Liver (tissue), 9 donors: ENCODE results near the gene DNPEP. TPM values are rescaled to one million over a fixed set of nuclear protein-coding genes. Genes with fewer than 3 reads are reported as not detected.

Experiments used
- DNase-seq: peaks from one replicate; pipeline ENCODE4 v3.0.0-alpha.2; 2017; ENCODE audit warnings: low spot score
- H3K27ac ChIP-seq, 2 donors: one replicate each; pipeline ENCODE4 v1.7.0; 2013; ENCODE audit warnings: inconsistent platforms in 2 of 2, low read length in 2 of 2, control low read depth in 1 of 2, low read depth in 1 of 2, mild to moderate bottlenecking in 1 of 2
- H3K27me3 ChIP-seq, 4 donors: one replicate each; pipeline versions ENCODE4 v1.6.1 to v1.7.0; 2013; ENCODE audit warnings: low read length in 3 of 4, inconsistent platforms in 1 of 4, mild to moderate bottlenecking in 1 of 4, moderate library complexity in 1 of 4; ENCODE audit not compliant: control insufficient read depth in 4 of 4, insufficient read depth in 4 of 4
- H3K36me3 ChIP-seq, 4 donors: one replicate each; pipeline versions ENCODE4 v1.6.1 to v1.7.0; 2013; ENCODE audit warnings: low read length in 3 of 4, mild to moderate bottlenecking in 3 of 4, low read depth in 1 of 4, moderate library complexity in 1 of 4; ENCODE audit not compliant: control insufficient read depth in 4 of 4, insufficient read depth in 3 of 4
- H3K4me1 ChIP-seq, 4 donors: one replicate each; pipeline versions ENCODE4 v1.6.1 to v1.7.0; 2013; ENCODE audit warnings: low read length in 3 of 4, mild to moderate bottlenecking in 3 of 4, moderate library complexity in 1 of 4; ENCODE audit not compliant: control insufficient read depth in 4 of 4, insufficient read depth in 4 of 4
- H3K4me3 ChIP-seq, 3 donors: one replicate each; pipeline versions ENCODE4 v1.6.1 to v1.7.0; 2013; ENCODE audit warnings: low read length in 3 of 3, control low read depth in 1 of 3, low read depth in 1 of 3, mild to moderate bottlenecking in 1 of 3
- H3K9ac ChIP-seq, 2 donors: one replicate each; pipeline ENCODE4 v1.7.0; 2013; ENCODE audit warnings: low read length in 2 of 2, mild to moderate bottlenecking in 2 of 2, moderate library complexity in 2 of 2, control low read depth in 1 of 2, low read depth in 1 of 2
- H3K9me3 ChIP-seq, 4 donors: one replicate each; pipeline versions ENCODE4 v1.6.1 to v1.7.0; 2013; ENCODE audit warnings: low read length in 3 of 4; ENCODE audit not compliant: control insufficient read depth in 4 of 4
- CTCF ChIP-seq: fragments of 150-350 bp; IDR thresholded peaks from 2 replicates; pipeline ENCODE4 v1.5.1; 2017; ENCODE audit warnings: improper control_type of control experiment, low read depth, low read length; ENCODE audit not compliant: missing input control
- EGR1 ChIP-seq, 2 donors: IDR thresholded peaks; 2 replicates each; pipeline ENCODE4 v1.6.1; 2016 to 2018; ENCODE audit warnings: antibody characterized with exemption in 2 of 2, low read depth in 2 of 2
- FOXA1 ChIP-seq: IDR thresholded peaks from 2 replicates; pipeline ENCODE4 v1.6.1; 2016; ENCODE audit warnings: antibody characterized with exemption
- FOXA2 ChIP-seq: IDR thresholded peaks from 2 replicates; pipeline ENCODE4 v1.6.1; 2016; ENCODE audit warnings: antibody characterized with exemption
- HNF4A ChIP-seq, 2 donors: conservative IDR thresholded peaks; 2 replicates each; pipeline ENCODE4 v1.6.1; 2016; ENCODE audit warnings: antibody characterized with exemption in 2 of 2, mild to moderate bottlenecking in 2 of 2
- HNF4G ChIP-seq: IDR thresholded peaks from 2 replicates; pipeline ENCODE4 v1.6.1; 2016; ENCODE audit warnings: antibody characterized with exemption
- JUND ChIP-seq, 2 donors: IDR thresholded peaks; 2 replicates each; pipeline ENCODE4 v1.6.1; 2016; ENCODE audit warnings: antibody characterized with exemption in 2 of 2
- MAX ChIP-seq: IDR thresholded peaks from 2 replicates; pipeline ENCODE4 v1.6.1; 2016; ENCODE audit warnings: antibody characterized with exemption
- NR2F2 ChIP-seq: IDR thresholded peaks from 2 replicates; pipeline ENCODE4 v1.6.1; 2016; ENCODE audit warnings: antibody characterized with exemption
- RAD21 ChIP-seq, 2 donors: IDR thresholded peaks; 2 replicates each; pipeline ENCODE4 v1.6.1; 2016; ENCODE audit warnings: antibody characterized with exemption in 2 of 2, mild to moderate bottlenecking in 2 of 2
- RXRA ChIP-seq, 2 donors: IDR thresholded peaks; 2 replicates each; pipeline ENCODE4 v1.6.1; 2017 to 2018; ENCODE audit warnings: antibody characterized with exemption in 2 of 2, mild to moderate bottlenecking in 1 of 2
- SP1 ChIP-seq: IDR thresholded peaks from 2 replicates; pipeline ENCODE4 v1.6.1; 2018; ENCODE audit warnings: antibody characterized with exemption, mild to moderate bottlenecking
- TAF1 ChIP-seq: conservative IDR thresholded peaks from 2 replicates; pipeline ENCODE4 v1.6.1; 2016; ENCODE audit warnings: antibody characterized with exemption, mild to moderate bottlenecking
- YY1 ChIP-seq: IDR thresholded peaks from 2 replicates; pipeline ENCODE4 v1.6.1; 2016; ENCODE audit warnings: antibody characterized with exemption, mild to moderate bottlenecking
- ZBTB33 ChIP-seq: IDR thresholded peaks from 2 replicates; pipeline ENCODE4 v1.6.1; 2016; ENCODE audit warnings: antibody characterized with exemption
- WGBS: extraction: QIAGEN DNeasy Blood & Tissue Kit; methylation state at CpG from one replicate; pipeline ENCODE4 v1.1.7; 2013; 5-methylcytosine and 5-hydroxymethylcytosine counted together
- polyA plus RNA-seq, 2 donors: library from polyadenylated mRNA; stranded (reverse) in 1 of 2; unstranded in 1 of 2; fragments of 200-250 nt in 1 of 2; fragments of >200 nt in 1 of 2; fragmentation: Nextera tagmentation in 1 of 2; extraction: Ambion mirVana in 1 of 2; gene quantifications; one replicate each; pipeline versions ENCODE4 v1.2.1 to v1.2.3, GENCODE V29; 2013 to 2015
- total RNA-seq, 2 donors: library from RNA; depleted of rRNA; stranded (reverse); fragments of >200 nt; gene quantifications; one replicate each; pipeline ENCODE4 v1.2.3, GENCODE V29; 2014
- TF ChIP-seq, protein P1 (sequence below): IDR thresholded peaks from 2 replicates; pipeline ENCODE4 v1.6.1; 2016; ENCODE audit warnings: antibody characterized with exemption
- donor health status: healthy.
- donor health status: healthy.
- donor health status: healthy.
- donor health status: healthy.
- donor health status: healthy.

Gene DNPEP
- total and polyA plus RNA-seq, 4 donors: 25.8 to 58.4 (median 45.8) TPM

- H3K9ac ChIP-seq: no peak overlapping the region
- H3K9me3 ChIP-seq: no peaks in the 10 kb centered on the region
- H3K36me3 ChIP-seq: no peaks in the 10 kb centered on the region
- peaks cover 0 to 6% (median 1%) of the 10 kb centered on the region in 4 donors for H3K27me3 ChIP-seq
- H3K4me1 ChIP-seq: peaks cover 0 to 9% (median 3%) of the 10 kb centered on the region in 4 donors
- TF ChIP-seq ZBTB33 (no peak), TAF1 (no peak), JUND (IDR thresholded peaks at IDR 0.05) (no peak), CTCF (no peak), FOXA1 (no peak), RAD21 (IDR thresholded peaks at IDR 0.05) (no peak), HNF4A (conservative IDR thresholded peaks at IDR 0.05) (no peak), SP1 (no peak), EGR1 (IDR thresholded peaks at IDR 0.05; ENCODE audit: low read depth in 2 of 2) (no peak)
- TF ChIP-seq, protein P1, sequence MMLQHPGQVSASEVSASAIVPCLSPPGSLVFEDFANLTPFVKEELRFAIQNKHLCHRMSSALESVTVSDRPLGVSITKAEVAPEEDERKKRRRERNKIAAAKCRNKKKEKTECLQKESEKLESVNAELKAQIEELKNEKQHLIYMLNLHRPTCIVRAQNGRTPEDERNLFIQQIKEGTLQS: no peak
- no peak for DNase-seq
- WGBS: 54% methylated on average over 3 of the region's 3 CpGs
- no peak overlapping the region for H3K4me3 ChIP-seq
- no peak overlapping the region for H3K27ac ChIP-seq
These were observed 28.5 kb upstream of the DNPEP start for GRCh38 chr2:219416235-219416602.

DNA sequence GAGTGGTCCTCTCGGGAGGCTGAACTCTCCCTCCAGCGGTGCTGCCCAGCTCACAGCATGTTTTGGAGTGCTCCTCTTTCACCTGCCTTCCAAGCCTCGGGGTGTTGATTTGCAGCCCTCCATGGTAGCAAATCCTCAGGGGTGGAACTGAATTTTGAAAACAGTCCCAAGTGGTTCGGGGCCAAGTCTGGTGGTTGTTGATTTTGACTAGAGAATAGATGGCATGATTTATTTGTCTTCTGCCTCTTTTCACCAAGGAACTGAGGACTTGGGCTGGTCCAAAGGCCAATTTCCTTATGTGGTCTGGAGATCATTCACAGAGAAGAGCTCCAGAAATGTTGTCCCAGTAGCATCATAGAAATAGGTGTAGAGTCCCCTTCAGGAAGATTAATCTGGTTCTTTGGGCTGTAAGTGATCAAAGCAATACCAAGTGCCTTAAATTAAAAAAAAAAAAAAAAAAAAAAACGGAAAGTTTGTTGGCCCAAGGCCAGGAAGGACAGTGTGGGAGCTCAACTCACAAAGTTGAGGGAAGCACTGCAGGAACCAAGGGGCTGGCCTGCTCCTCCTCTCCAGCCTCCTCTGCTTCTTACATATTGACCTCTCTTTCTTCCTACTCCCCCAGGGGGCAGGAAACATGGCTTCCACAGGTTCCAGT, 28.0 kb upstream of the DNPEP start:
- Histone ChIP-seq H3K9me3 (no peaks in the 10 kb centered on the region), H3K4me3 (no peak overlapping the region), H3K27me3 (peaks cover 0 to 5% (median 1%) of the 10 kb centered on the region in 4 donors), H3K4me1 (peaks cover 0 to 9% (median 3%) of the 10 kb centered on the region in 4 donors), H3K9ac (no peak overlapping the region), H3K36me3 (no peaks in the 10 kb centered on the region), H3K27ac (no peak overlapping the region)
- DNase-seq: no peak
- 59% methylated on average over 5 of the region's 5 CpGs for WGBS
- TF ChIP-seq NR2F2 (no peak), SP1 (no peak)

GRCh38 chr2:219414857-219415256, 27.1 kb upstream of the DNPEP start:
- 80% methylated on average over 4 of the region's 4 CpGs for WGBS
- peaks cover 0 to 9% (median 3%) of the 10 kb centered on the region in 4 donors for H3K4me1 ChIP-seq
- H3K27me3 ChIP-seq: peaks cover 0 to 3% (median 1%) of the 10 kb centered on the region in 4 donors
- H3K4me3 ChIP-seq: no peak overlapping the region
- no peaks in the 10 kb centered on the region for H3K36me3 ChIP-seq
- no peak overlapping the region for H3K9ac ChIP-seq
- DNase-seq: no peak
- no peak overlapping the region for H3K27ac ChIP-seq
- H3K9me3 ChIP-seq: no peaks in the 10 kb centered on the region
- TF ChIP-seq ZBTB33 (no peak), CTCF (no peak), MAX (no peak), FOXA1 (no peak), FOXA2 (no peak), NR2F2 (no peak), RXRA (IDR thresholded peaks at IDR 0.05) (no peak), RAD21 (IDR thresholded peaks at IDR 0.05) (no peak), YY1 (no peak), JUND (IDR thresholded peaks at IDR 0.05) (no peak), HNF4A (conservative IDR thresholded peaks at IDR 0.05) (no peak), HNF4G (no peak), SP1 (no peak), EGR1 (IDR thresholded peaks at IDR 0.05; ENCODE audit: low read depth in 2 of 2) (no peak)
- TF ChIP-seq, protein P1: no peak
